ENCODE data around the gene EMB. TPM values are rescaled to one million over a fixed set of nuclear protein-coding genes. Genes with fewer than 3 reads are reported as not detected.
"Not testable (repeated sequence)": the region's sequence is repeated elsewhere in the genome, so short reads cannot be mapped to it uniquely, and the experiment has no call there.

The EMB gene
- total RNA-seq (2014; rRNA removed; shearing (Covaris generic); ENCODE audit: low replicate concordance): 166 and 376 TPM in 2 replicates

GRCh38 chr5:50440651-50441492, at the start of gene EMB:
TSS of gene EMB (minus strand) at chr5:50441288. CDS start at chr5:50441151, 137 bp downstream.
- H3K4me3 ChIP-seq (ENCODE audit: low read length): peak within 1 kb of the TSS; percentile 87
- H3K27me3 ChIP-seq (ENCODE audit: low read length): no peaks in the 10 kb centered on the region
- no peak within 1 kb of the TSS; the same call in 1 of the 2 replicates for H2AFZ ChIP-seq (ENCODE audit: low read length)
- DNase-seq: peak; percentile 96
- peaks cover 72% of the 10 kb centered on the region for H3K79me2 ChIP-seq (ENCODE audit: low read length)
- H3K9ac ChIP-seq (ENCODE audit: low read length): peak within 1 kb of the TSS; percentile 97
- peaks cover 10% of the 10 kb centered on the region; the same call in 1 of the 2 replicates for H3K36me3 ChIP-seq (ENCODE audit: insufficient read depth, low read length)
- H4K20me1 ChIP-seq (ENCODE audit: insufficient read depth, low read depth, low read length): peaks cover 6% of the 10 kb centered on the region; the same call in 1 of the 2 replicates
- H3K4me2 ChIP-seq (ENCODE audit: low read depth, low read length, poor library complexity, severe bottlenecking): peak within 1 kb of the TSS; percentile 85
- H3K9me3 ChIP-seq (ENCODE audit: low read length): no peaks in the 10 kb centered on the region
- no peaks in the 10 kb centered on the region for H3K9me2 ChIP-seq (replicated peaks; ENCODE audit: insufficient read depth, low read length)
- H3K27ac ChIP-seq (ENCODE audit: low read length): peak within 1 kb of the TSS; percentile 95
- H3K4me1 ChIP-seq (ENCODE audit: low read length): peaks cover 70% of the 10 kb centered on the region

- not testable (repeated sequence) for H4K20me1 ChIP-seq (ENCODE audit: insufficient read depth, low read depth, low read length); H3K4me2 ChIP-seq (ENCODE audit: low read depth, low read length, poor library complexity, severe bottlenecking); H3K9me3 ChIP-seq (ENCODE audit: low read length); H3K9me2 ChIP-seq (replicated peaks; ENCODE audit: insufficient read depth, low read length); H3K36me3 ChIP-seq (ENCODE audit: insufficient read depth, low read length); H3K4me1 ChIP-seq (ENCODE audit: low read length); H3K9ac ChIP-seq (ENCODE audit: low read length); H2AFZ ChIP-seq (ENCODE audit: low read length); H3K4me3 ChIP-seq (ENCODE audit: low read length); H3K27ac ChIP-seq (ENCODE audit: low read length); H3K79me2 ChIP-seq (ENCODE audit: low read length); H3K27me3 ChIP-seq (ENCODE audit: low read length)
- peak; percentile 19 for DNase-seq
These were observed 48.4 kb upstream of the EMB start for GRCh38 chr5:50489491-50489890.

GRCh38 chr5:50478790-50479189, 37.7 kb upstream of the EMB start:
- not testable (repeated sequence) for H4K20me1 ChIP-seq (ENCODE audit: insufficient read depth, low read depth, low read length); H3K9ac ChIP-seq (ENCODE audit: low read length); H2AFZ ChIP-seq (ENCODE audit: low read length); H3K4me3 ChIP-seq (ENCODE audit: low read length); H3K9me2 ChIP-seq (replicated peaks; ENCODE audit: insufficient read depth, low read length); H3K4me2 ChIP-seq (ENCODE audit: low read depth, low read length, poor library complexity, severe bottlenecking); H3K27me3 ChIP-seq (ENCODE audit: low read length); H3K79me2 ChIP-seq (ENCODE audit: low read length); DNase-seq; H3K27ac ChIP-seq (ENCODE audit: low read length); H3K36me3 ChIP-seq (ENCODE audit: insufficient read depth, low read length); H3K4me1 ChIP-seq (ENCODE audit: low read length); H3K9me3 ChIP-seq (ENCODE audit: low read length)

- Histone ChIP-seq H3K4me3 (ENCODE audit: low read length) (no peak overlapping the region), H3K9me2 (replicated peaks; ENCODE audit: insufficient read depth, low read length) (no peaks in the 10 kb centered on the region), H3K9ac (ENCODE audit: low read length) (no peak overlapping the region), H4K20me1 (ENCODE audit: insufficient read depth, low read depth, low read length) (no peaks in the 10 kb centered on the region), H3K4me2 (ENCODE audit: low read depth, low read length, poor library complexity, severe bottlenecking) (no peak overlapping the region), H3K4me1 (ENCODE audit: low read length) (no peaks in the 10 kb centered on the region; the same call in 1 of the 2 replicates), H3K36me3 (ENCODE audit: insufficient read depth, low read length) (no peaks in the 10 kb centered on the region), H2AFZ (ENCODE audit: low read length) (no peak overlapping the region), H3K79me2 (ENCODE audit: low read length) (no peaks in the 10 kb centered on the region), H3K27ac (ENCODE audit: low read length) (no peak overlapping the region), H3K9me3 (ENCODE audit: low read length) (no peaks in the 10 kb centered on the region), H3K27me3 (ENCODE audit: low read length) (no peaks in the 10 kb centered on the region)
- no peak for DNase-seq
These were observed 35.5 kb upstream of the EMB start for GRCh38 chr5:50476549-50476948.

GRCh38 chr5:50465015-50465414, 23.9 kb upstream of the EMB start:
- H3K4me3 ChIP-seq (ENCODE audit: low read length); H3K9me3 ChIP-seq (ENCODE audit: low read length); H3K79me2 ChIP-seq (ENCODE audit: low read length); H3K9ac ChIP-seq (ENCODE audit: low read length); H3K27ac ChIP-seq (ENCODE audit: low read length); DNase-seq; H4K20me1 ChIP-seq (ENCODE audit: insufficient read depth, low read depth, low read length); H3K9me2 ChIP-seq (replicated peaks; ENCODE audit: insufficient read depth, low read length); H3K27me3 ChIP-seq (ENCODE audit: low read length); H2AFZ ChIP-seq (ENCODE audit: low read length); H3K4me1 ChIP-seq (ENCODE audit: low read length); H3K36me3 ChIP-seq (ENCODE audit: insufficient read depth, low read length); H3K4me2 ChIP-seq (ENCODE audit: low read depth, low read length, poor library complexity, severe bottlenecking): not testable (repeated sequence)

- Histone ChIP-seq H4K20me1 (ENCODE audit: insufficient read depth, low read depth, low read length) (no peaks in the 10 kb centered on the region), H2AFZ (ENCODE audit: low read length) (no peak overlapping the region), H3K27me3 (ENCODE audit: low read length) (no peaks in the 10 kb centered on the region), H3K9me2 (replicated peaks; ENCODE audit: insufficient read depth, low read length) (no peaks in the 10 kb centered on the region), H3K4me1 (ENCODE audit: low read length) (no peaks in the 10 kb centered on the region), H3K9ac (ENCODE audit: low read length) (no peak overlapping the region), H3K4me2 (ENCODE audit: low read depth, low read length, poor library complexity, severe bottlenecking) (no peak overlapping the region), H3K27ac (ENCODE audit: low read length) (no peak overlapping the region), H3K9me3 (ENCODE audit: low read length) (no peaks in the 10 kb centered on the region), H3K79me2 (ENCODE audit: low read length) (no peaks in the 10 kb centered on the region), H3K4me3 (ENCODE audit: low read length) (no peak overlapping the region), H3K36me3 (ENCODE audit: insufficient read depth, low read length) (no peaks in the 10 kb centered on the region)
- DNase-seq: peak; percentile 32
These were observed 22.6 kb upstream of the EMB start for GRCh38 chr5:50463726-50464125.

GRCh38 chr5:50463047-50463446, 22.0 kb upstream of the EMB start:
- DNase-seq: peak; percentile 6
- no peaks in the 10 kb centered on the region for H4K20me1 ChIP-seq (ENCODE audit: insufficient read depth, low read depth, low read length)
- H3K9ac ChIP-seq (ENCODE audit: low read length): no peak overlapping the region

GRCh38 chr5:50462579-50462978, 21.5 kb upstream of the EMB start:
- H3K27ac ChIP-seq (ENCODE audit: low read length); H3K9me3 ChIP-seq (ENCODE audit: low read length); H3K79me2 ChIP-seq (ENCODE audit: low read length); H2AFZ ChIP-seq (ENCODE audit: low read length); H3K4me2 ChIP-seq (ENCODE audit: low read depth, low read length, poor library complexity, severe bottlenecking); H3K4me1 ChIP-seq (ENCODE audit: low read length); DNase-seq; H3K36me3 ChIP-seq (ENCODE audit: insufficient read depth, low read length); H4K20me1 ChIP-seq (ENCODE audit: insufficient read depth, low read depth, low read length); H3K9me2 ChIP-seq (replicated peaks; ENCODE audit: insufficient read depth, low read length); H3K4me3 ChIP-seq (ENCODE audit: low read length); H3K9ac ChIP-seq (ENCODE audit: low read length); H3K27me3 ChIP-seq (ENCODE audit: low read length): not testable (repeated sequence)

More at GRCh38 chr5:50463047-50463446, 22.0 kb upstream of the EMB start:
- Histone ChIP-seq H3K4me2 (ENCODE audit: low read depth, low read length, poor library complexity, severe bottlenecking) (no peak overlapping the region), H2AFZ (ENCODE audit: low read length) (no peak overlapping the region), H3K36me3 (ENCODE audit: insufficient read depth, low read length) (no peaks in the 10 kb centered on the region), H3K4me3 (ENCODE audit: low read length) (no peak overlapping the region), H3K9me3 (ENCODE audit: low read length) (no peaks in the 10 kb centered on the region), H3K4me1 (ENCODE audit: low read length) (no peaks in the 10 kb centered on the region), H3K79me2 (ENCODE audit: low read length) (no peaks in the 10 kb centered on the region), H3K27me3 (ENCODE audit: low read length) (no peaks in the 10 kb centered on the region), H3K9me2 (replicated peaks; ENCODE audit: insufficient read depth, low read length) (no peaks in the 10 kb centered on the region), H3K27ac (ENCODE audit: low read length) (no peak overlapping the region)

Data from Karpas-422 (cell line).